Coronary artery (tissue), 2 donors: ENCODE data around the gene FBXW5.

ENCODE experiments used
- DNase-seq: peaks from one replicate; pipeline ENCODE4 v3.0.0-alpha.2; 2017; ENCODE audit warnings: low spot score
- H3K27ac ChIP-seq, 2 donors: fragments of 200-600 bp; sonication (generic); one replicate each; pipeline ENCODE4 v1.5.1; 2016 to 2019
- H3K4me3 ChIP-seq: fragments of 200-600 bp; sonication (generic); 2 replicates; pipeline ENCODE4 v1.5.1; 2016; ENCODE audit warnings: mild to moderate bottlenecking, moderate library complexity
- TF ChIP-seq, protein P1 (sequence below): fragments of 200-600 bp; sonication (generic); IDR thresholded peaks from one replicate; pipeline ENCODE4 v1.5.1; 2019; ENCODE audit warnings: antibody characterized with exemption

Gene FBXW5

DNA sequence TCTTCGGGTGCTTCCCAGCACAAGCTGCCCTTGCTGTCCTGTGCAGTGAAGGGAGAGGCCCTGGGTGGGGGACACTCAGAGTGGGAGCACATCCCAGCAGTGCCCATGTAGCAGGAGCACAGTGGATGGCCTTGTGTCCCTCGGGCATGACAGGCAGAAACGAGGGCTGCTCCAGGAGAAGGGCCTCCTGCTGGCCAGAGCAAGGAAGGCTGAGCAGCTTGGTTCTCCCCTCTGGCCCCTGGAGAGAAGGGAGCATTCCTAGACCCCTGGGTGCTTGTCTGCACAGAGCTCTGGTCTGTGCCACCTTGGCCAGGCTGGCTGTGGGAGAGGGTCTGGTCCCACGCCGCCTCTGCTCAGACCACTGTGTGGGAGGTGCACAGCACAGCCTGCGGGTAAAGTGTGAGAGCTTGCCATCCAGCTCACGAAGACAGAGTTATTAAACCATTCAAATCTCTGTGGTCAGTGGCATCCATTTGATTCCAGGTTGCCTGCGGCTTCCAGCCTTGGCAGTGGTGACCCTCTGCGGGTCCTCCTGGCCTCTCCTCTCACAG, 18.3 kb downstream of the FBXW5 start:
- Histone ChIP-seq H3K4me3 (no peak overlapping the region), H3K27ac (no peak overlapping the region)
- TF ChIP-seq, protein P1, sequence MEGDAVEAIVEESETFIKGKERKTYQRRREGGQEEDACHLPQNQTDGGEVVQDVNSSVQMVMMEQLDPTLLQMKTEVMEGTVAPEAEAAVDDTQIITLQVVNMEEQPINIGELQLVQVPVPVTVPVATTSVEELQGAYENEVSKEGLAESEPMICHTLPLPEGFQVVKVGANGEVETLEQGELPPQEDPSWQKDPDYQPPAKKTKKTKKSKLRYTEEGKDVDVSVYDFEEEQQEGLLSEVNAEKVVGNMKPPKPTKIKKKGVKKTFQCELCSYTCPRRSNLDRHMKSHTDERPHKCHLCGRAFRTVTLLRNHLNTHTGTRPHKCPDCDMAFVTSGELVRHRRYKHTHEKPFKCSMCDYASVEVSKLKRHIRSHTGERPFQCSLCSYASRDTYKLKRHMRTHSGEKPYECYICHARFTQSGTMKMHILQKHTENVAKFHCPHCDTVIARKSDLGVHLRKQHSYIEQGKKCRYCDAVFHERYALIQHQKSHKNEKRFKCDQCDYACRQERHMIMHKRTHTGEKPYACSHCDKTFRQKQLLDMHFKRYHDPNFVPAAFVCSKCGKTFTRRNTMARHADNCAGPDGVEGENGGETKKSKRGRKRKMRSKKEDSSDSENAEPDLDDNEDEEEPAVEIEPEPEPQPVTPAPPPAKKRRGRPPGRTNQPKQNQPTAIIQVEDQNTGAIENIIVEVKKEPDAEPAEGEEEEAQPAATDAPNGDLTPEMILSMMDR = no peak
- DNase-seq = no peak

DNA sequence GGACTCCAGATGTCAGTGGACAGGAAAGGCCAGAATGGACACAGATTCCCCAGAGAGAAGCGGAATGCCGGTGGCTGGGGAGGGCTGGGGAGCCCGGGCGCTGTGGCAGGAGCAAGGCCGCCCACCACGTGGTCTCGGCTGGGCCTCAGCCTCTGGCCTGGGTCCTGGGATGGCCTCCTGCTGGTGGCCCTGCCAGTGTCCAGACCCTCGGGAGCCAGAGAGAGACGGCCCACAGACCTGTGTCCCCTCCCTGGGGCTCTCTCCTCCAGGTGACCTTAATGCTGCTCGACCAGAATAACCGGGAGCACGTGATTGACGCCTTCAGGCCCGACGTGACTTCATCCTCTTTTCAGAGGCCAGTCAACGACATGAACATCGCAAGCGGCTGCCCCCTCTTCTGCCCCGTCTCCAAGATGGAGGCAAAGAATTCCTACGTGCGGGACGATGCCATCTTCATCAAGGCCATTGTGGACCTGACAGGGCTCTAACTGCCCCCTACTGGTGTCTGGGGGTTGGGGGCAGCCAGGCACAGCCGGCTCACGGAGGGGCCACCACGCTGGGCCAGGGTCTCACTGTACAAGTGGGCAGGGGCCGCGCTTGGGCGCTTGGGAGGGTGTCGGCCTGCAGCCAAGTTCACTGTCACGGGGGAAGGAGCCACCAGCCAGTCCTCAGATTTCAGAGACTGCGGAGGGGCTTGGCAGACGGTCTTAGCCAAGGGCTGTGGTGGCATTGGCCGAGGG, 19.0 kb downstream of the FBXW5 start:
- H3K4me3 ChIP-seq = no peak overlapping the region
- TF ChIP-seq, protein P1 = no peak
- H3K27ac ChIP-seq = peak overlapping the region in 1 of 2 donors; percentile 50
- DNase-seq = no peak

DNA sequence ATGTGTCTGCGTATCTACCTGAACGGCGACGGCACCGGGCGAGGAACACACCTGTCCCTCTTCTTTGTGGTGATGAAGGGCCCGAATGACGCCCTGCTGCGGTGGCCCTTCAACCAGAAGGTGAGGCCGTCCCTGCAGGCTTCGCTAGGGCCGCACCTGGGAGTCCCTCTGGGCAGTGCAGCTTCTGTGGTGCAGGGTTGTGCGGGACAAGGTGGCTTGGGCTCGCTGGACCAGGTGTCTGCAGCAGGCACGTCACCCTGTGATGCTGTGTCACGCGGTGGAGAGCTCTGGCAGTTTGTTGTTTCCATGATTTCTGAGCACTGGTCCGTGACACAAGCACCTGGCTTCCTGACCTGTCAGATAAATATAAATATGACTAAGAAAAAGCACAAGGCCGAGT, 20.7 kb downstream of the FBXW5 start:
- Histone ChIP-seq H3K4me3 (no peak overlapping the region), H3K27ac (no peak overlapping the region)
- DNase-seq = no peak
- TF ChIP-seq, protein P1 = no peak

DNA sequence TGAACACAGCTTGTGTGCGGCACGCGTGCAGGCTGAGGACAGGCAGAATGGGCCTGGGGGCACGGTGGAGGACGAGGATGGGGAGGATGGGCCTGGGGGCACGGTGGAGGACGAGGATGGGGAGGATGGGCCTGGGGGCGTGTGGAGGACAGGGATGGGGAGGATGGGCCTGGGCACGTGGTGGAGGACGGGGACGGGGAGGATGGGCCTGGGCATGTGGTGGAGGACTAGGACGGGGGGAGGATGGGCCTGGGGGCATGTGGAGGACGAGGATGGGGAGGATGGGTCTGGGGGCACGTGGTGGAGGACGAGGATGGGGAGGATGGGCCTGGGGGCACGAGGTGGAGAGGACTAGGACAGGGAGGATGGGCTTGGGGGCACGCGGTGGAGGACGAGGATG, 22.0 kb downstream of the FBXW5 start:
- Histone ChIP-seq H3K4me3 (no peak overlapping the region), H3K27ac (peak overlapping the region; percentile 35 to 56)
- DNase-seq = no peak
- TF ChIP-seq, protein P1 = no peak

DNA sequence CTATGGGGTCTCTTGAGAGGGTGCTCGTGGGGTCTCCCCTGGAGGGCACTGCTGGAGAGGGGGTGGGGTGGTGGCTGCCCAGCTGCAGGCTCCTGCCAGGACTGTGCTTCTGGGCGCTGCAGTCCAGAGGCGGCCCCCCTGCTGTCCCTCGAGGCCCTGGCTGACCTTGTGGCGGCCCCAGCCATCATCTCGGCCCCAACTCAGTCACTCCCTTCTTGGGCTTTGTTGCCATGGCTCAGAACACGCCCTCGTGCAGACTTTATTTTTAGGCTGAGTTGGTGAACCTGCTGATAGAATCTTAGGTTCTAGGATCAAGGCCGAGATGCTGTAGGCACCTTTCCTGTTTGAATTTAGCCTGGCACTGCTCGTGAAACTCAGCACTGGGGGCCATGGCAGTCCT, 22.8 kb downstream of the FBXW5 start:
- TF ChIP-seq, protein P1 = no peak
- Histone ChIP-seq H3K4me3 (no peak overlapping the region), H3K27ac (peak overlapping the region; percentile 35 to 56)
- no peak for DNase-seq

DNA sequence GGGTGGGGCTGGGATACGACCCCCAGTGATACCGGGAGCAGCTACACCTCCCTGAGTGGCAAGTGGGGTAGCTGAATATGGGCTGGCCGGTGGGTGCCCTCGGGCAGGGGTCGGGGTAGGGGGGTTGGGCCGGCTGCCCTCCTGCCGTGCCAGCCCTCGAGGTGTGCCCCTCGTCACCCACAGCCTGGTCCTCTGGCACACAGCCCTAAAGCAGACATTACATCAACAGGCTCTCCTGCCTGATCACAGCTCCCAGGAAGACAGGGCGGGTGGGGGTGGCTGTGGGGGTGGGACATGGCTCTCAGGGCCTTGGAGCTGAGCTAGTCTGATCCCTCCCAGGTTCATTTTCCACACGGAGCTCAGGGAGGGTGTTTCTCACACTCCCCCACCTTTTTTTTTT, 23.2 kb downstream of the FBXW5 start:
- DNase-seq = no peak
- Histone ChIP-seq H3K27ac (peak overlapping the region; percentile 35 to 56), H3K4me3 (no peak overlapping the region)
- TF ChIP-seq, protein P1 = no peak

DNA sequence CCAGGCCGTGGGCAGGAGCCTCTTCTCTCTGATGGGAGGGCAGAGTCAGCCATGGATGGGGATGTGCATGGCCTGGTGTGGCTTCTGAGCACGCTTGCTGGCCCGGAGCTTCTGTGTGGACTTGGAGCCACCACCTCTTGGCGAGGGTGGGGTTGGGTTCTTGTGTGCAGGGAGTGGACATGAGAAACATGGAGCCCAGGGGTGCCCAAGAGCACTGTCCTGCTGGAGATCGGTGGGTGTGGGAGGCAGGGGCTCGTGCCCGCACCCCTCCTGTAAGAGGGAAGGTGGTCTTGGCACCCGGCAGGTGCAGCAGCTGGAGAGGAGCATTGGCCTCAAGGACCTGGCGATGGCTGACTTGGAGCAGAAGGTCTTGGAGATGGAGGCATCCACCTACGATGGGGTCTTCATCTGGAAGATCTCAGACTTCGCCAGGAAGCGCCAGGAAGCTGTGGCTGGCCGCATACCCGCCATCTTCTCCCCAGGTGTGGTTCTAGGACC, 23.8 kb downstream of the FBXW5 start:
- Histone ChIP-seq H3K4me3 (no peak overlapping the region), H3K27ac (peak overlapping the region in 1 of 2 donors; percentile 35)
- TF ChIP-seq, protein P1 = no peak
- no peak for DNase-seq
